Neuronal stem cell (in vitro differentiated cells): ENCODE results near the gene PCBP1. TPM values are rescaled to one million over a fixed set of nuclear protein-coding genes. Genes with fewer than 3 reads are reported as not detected.
A peak's percentile ranks its signal among the peaks of the same experiment; 100 is the strongest.
"Not testable (repeated sequence)": the region's sequence is repeated elsewhere in the genome, so short reads cannot be mapped to it uniquely, and the experiment has no call there.

Experiments used
- DNase-seq: peaks from one replicate; pipeline ENCODE4 v3.0.0-alpha.2; 2013; ENCODE audit warnings: low spot score
- H2AFZ ChIP-seq: one replicate; pipeline ENCODE4 v1.6.1; 2013; ENCODE audit warnings: mild to moderate bottlenecking, low read length, inconsistent platforms
- H2AK5ac ChIP-seq: 2 replicates; pipeline ENCODE4 v1.6.1; 2013; ENCODE audit warnings: low read depth, mild to moderate bottlenecking, inconsistent platforms, low read length, moderate library complexity, mixed read lengths
- H2BK120ac ChIP-seq: 2 replicates; pipeline ENCODE4 v1.6.1; 2013; ENCODE audit warnings: low read depth, mild to moderate bottlenecking, inconsistent platforms, low read length, moderate library complexity, mixed read lengths
- H2BK12ac ChIP-seq: one replicate; pipeline ENCODE4 v1.6.1; 2013; ENCODE audit warnings: low read length, inconsistent platforms
- H2BK15ac ChIP-seq: 2 replicates; pipeline ENCODE4 v1.6.1; 2013; ENCODE audit warnings: mild to moderate bottlenecking, low read length, inconsistent platforms, mixed read lengths
- H2BK5ac ChIP-seq: one replicate; pipeline ENCODE4 v1.6.1; 2013; ENCODE audit warnings: inconsistent platforms, mild to moderate bottlenecking, low read length, moderate library complexity
- H3K14ac ChIP-seq: one replicate; pipeline ENCODE4 v1.6.1; 2013; ENCODE audit warnings: low read length, inconsistent platforms
- H3K18ac ChIP-seq: 2 replicates; pipeline ENCODE4 v1.6.1; 2013; ENCODE audit warnings: low read length, inconsistent platforms
- H3K23ac ChIP-seq: 2 replicates; pipeline ENCODE4 v1.6.1; 2013; ENCODE audit warnings: low read depth, mild to moderate bottlenecking, mixed read lengths, low read length, inconsistent platforms; ENCODE audit not compliant: poor library complexity
- H3K27ac ChIP-seq: replicated peaks from 3 replicates; pipeline ENCODE4 v1.5.1; 2013; ENCODE audit warnings: low read length, inconsistent platforms
- H3K27me3 ChIP-seq, 3 experiments: 2 replicates each; pipeline ENCODE4 v1.6.1; 2013; ENCODE audit warnings: low read length in 3 of 3, mild to moderate bottlenecking in 2 of 3, inconsistent platforms in 1 of 3, low read depth in 1 of 3, mixed read lengths in 1 of 3, moderate library complexity in 1 of 3; ENCODE audit not compliant: control insufficient read depth in 3 of 3, insufficient read depth in 3 of 3
- H3K36me3 ChIP-seq, 2 donors: replicated peaks in 1 of 2; 2 replicates each; pipeline ENCODE4 v1.6.1; 2013; ENCODE audit warnings: low read length in 2 of 2; ENCODE audit not compliant: control insufficient read depth in 2 of 2, insufficient read depth in 2 of 2
- H3K4ac ChIP-seq: 2 replicates; pipeline ENCODE4 v1.6.1; 2013; ENCODE audit warnings: inconsistent platforms, mild to moderate bottlenecking, low read length, moderate library complexity
- H3K4me1 ChIP-seq, 2 donors: 1 replicate in 1 of 2; 2 replicates in 1 of 2; pipeline ENCODE4 v1.6.1; 2013; ENCODE audit warnings: low read length in 2 of 2, low read depth in 1 of 2; ENCODE audit not compliant: control insufficient read depth in 2 of 2, insufficient read depth in 1 of 2
- H3K4me2 ChIP-seq: one replicate; pipeline ENCODE4 v1.6.1; 2013; ENCODE audit warnings: mild to moderate bottlenecking, low read length, inconsistent platforms; ENCODE audit not compliant: insufficient read depth, poor library complexity, severe bottlenecking
- H3K4me3 ChIP-seq, 2 donors: 2 replicates each; pipeline ENCODE4 v1.5.1; 2013; ENCODE audit warnings: low read length in 2 of 2, mild to moderate bottlenecking in 2 of 2, inconsistent platforms in 1 of 2, moderate library complexity in 1 of 2
- H3K79me1 ChIP-seq: one replicate; pipeline ENCODE4 v1.6.1; 2013; ENCODE audit warnings: low read depth, mild to moderate bottlenecking, inconsistent platforms, low read length, moderate library complexity
- H3K9ac ChIP-seq: one replicate; pipeline ENCODE4 v1.6.1; 2013; ENCODE audit warnings: mild to moderate bottlenecking, low read depth, low read length, inconsistent platforms; ENCODE audit not compliant: poor library complexity
- H3K9me3 ChIP-seq, 2 donors: replicated peaks in 1 of 2; 2 replicates each; pipeline versions ENCODE3 to v1.6.1; 2013; ENCODE audit warnings: low read length in 2 of 2, mild to moderate bottlenecking in 2 of 2, inconsistent platforms in 1 of 2, low read depth in 1 of 2, mixed read lengths in 1 of 2, moderate library complexity in 1 of 2; ENCODE audit not compliant: control insufficient read depth in 2 of 2, insufficient read depth in 1 of 2
- H4K8ac ChIP-seq: one replicate; pipeline ENCODE4 v1.6.1; 2013; ENCODE audit warnings: low read depth, mild to moderate bottlenecking, inconsistent platforms, low read length, moderate library complexity
- H4K91ac ChIP-seq: one replicate; pipeline ENCODE4 v1.6.1; 2013; ENCODE audit warnings: low read length, low read depth, mild to moderate bottlenecking, inconsistent platforms; ENCODE audit not compliant: poor library complexity
- WGBS, 2 donors: extraction: QIAGEN DNeasy Blood & Tissue Kit; methylation state at CpG; one replicate each; pipeline ENCODE4 v1.1.7; 2013; ENCODE audit warnings: missing lambda C conversion rate in 2 of 2, mixed read lengths in 1 of 2; ENCODE audit not compliant: insufficient read length in 2 of 2, insufficient replicate concordance in 1 of 2; ENCODE audit errors: extremely low coverage in 2 of 2; 5-methylcytosine and 5-hydroxymethylcytosine counted together
- small RNA-seq: library from polyadenylated mRNA; stranded (forward); fragments of <200 nt; extraction: miRNeasy Mini kit (QIAGEN cat#:217004); gene quantifications from one replicate; pipeline ENCODE3, GENCODE V24; 2013; ENCODE audit not compliant: insufficient read depth

Gene PCBP1

GRCh38 chr2:70133491-70134322 lies 46.4 kb downstream of the PCBP1 start:
- Histone ChIP-seq H3K23ac (no peak overlapping the region), H2BK15ac (no peak overlapping the region), H3K9ac (no peak overlapping the region), H2BK120ac (no peak overlapping the region), H3K14ac (no peak overlapping the region), H3K36me3 (no peaks in the 10 kb centered on the region), H3K4me3 (no peak overlapping the region), H2BK12ac (no peak overlapping the region), H3K18ac (no peak overlapping the region), H3K79me1 (no peaks in the 10 kb centered on the region), H3K4ac (no peak overlapping the region), H4K8ac (no peak overlapping the region), H4K91ac (no peak overlapping the region), H3K27me3 (no peaks in the 10 kb centered on the region), H3K4me1 (peaks cover 4 to 10% of the 10 kb centered on the region in 2 donors), H2AK5ac (no peak overlapping the region), H3K4me2 (no peak overlapping the region), H2BK5ac (no peak overlapping the region), H3K27ac (no peak overlapping the region), H2AFZ (peak overlapping the region; percentile 82), H3K9me3 (no peaks in the 10 kb centered on the region)
- no peak for DNase-seq
- no CpG with 5 or more reads among the region's 10 CpGs for WGBS, 2 donors

GRCh38 chr2:70134323-70134983 lies 47.2 kb downstream of the PCBP1 start:
- H2BK120ac ChIP-seq, H3K9me3 ChIP-seq, H3K9ac ChIP-seq, H3K4me2 ChIP-seq, H4K8ac ChIP-seq, H3K27me3 ChIP-seq, H3K79me1 ChIP-seq, H2BK12ac ChIP-seq, H4K91ac ChIP-seq, H2AFZ ChIP-seq, H2BK15ac ChIP-seq, DNase-seq, H2AK5ac ChIP-seq, H3K23ac ChIP-seq, H3K4me3 ChIP-seq, H2BK5ac ChIP-seq, H3K18ac ChIP-seq, H3K27ac ChIP-seq, H3K14ac ChIP-seq, H3K36me3 ChIP-seq, H3K4ac ChIP-seq: not testable (repeated sequence)
- WGBS, 2 donors, result no CpG with 5 or more reads among the region's 10 CpGs
- peaks cover 4 to 10% of the 10 kb centered on the region in 2 donors for H3K4me1 ChIP-seq

Small RNA genes lying within 50 kb of the gene (small RNA-seq; reads per million reads assigned to genes)
- not detected for gene RN7SL470P
